Esophagus squamous epithelium (tissue), 4 donors: ENCODE results near the gene PTK6.

Source experiments
- CTCF ChIP-seq, 6 experiments: fragments of 450-650 bp in 4 of 6; fragments of 200-600 bp in 2 of 6; sonication (generic) in 2 of 6; IDR thresholded peaks; one replicate each; pipeline ENCODE4 v1.5.1; 2016 to 2019; ENCODE audit warnings: antibody characterized with exemption in 6 of 6, mild to moderate bottlenecking in 4 of 6, moderate library complexity in 4 of 6
- POLR2A ChIP-seq, 4 donors: fragments of 450-650 bp; IDR thresholded peaks; one replicate each; pipeline ENCODE4 v1.6.1; 2017; ENCODE audit warnings: antibody characterized with exemption in 4 of 4, mild to moderate bottlenecking in 4 of 4, moderate library complexity in 3 of 4

GRCh38 chr20:63578224-63579016 is 41.2 kb upstream of the PTK6 start:
- TF ChIP-seq CTCF (IDR thresholded peaks at IDR 0.05) (peak in 1 of 6 experiments; percentile 21), POLR2A (IDR thresholded peaks at IDR 0.05) (no peak)
